HG02642 (cell line): ENCODE measurements around the gene KCTD8.

Experiments used
- ATAC-seq: cut with Tn5 transposase; IDR thresholded peaks from one replicate; pipeline ENCODE4 v1.9.1; 2021; ENCODE audit warnings: mild to moderate bottlenecking; ENCODE audit not compliant: unreplicated experiment, poor library complexity

KCTD8 gene

GRCh38 chr4:44448521-44449461 is at the start of gene KCTD8:
Gene KCTD8, minus strand, starts transcription at chr4:44448809.
- ATAC-seq = peak; percentile 98

GRCh38 chr4:44494810-44495701 is 46.4 kb upstream of the KCTD8 start:
- ATAC-seq = no peak

- peak; percentile 75 for ATAC-seq
Observed at GRCh38 chr4:44493924-44494323, 45.3 kb upstream of the KCTD8 start.

GRCh38 chr4:44487341-44487740 is 38.7 kb upstream of the KCTD8 start:
- no peak for ATAC-seq

GRCh38 chr4:44479731-44480130 is 31.1 kb upstream of the KCTD8 start:
- no peak for ATAC-seq

GRCh38 chr4:44462259-44462658 is 13.7 kb upstream of the KCTD8 start:
- ATAC-seq = no peak

GRCh38 chr4:44447563-44448504 is 775 bp downstream of the KCTD8 start:
- ATAC-seq = peak; percentile 7

- ATAC-seq = no peak
Observed at GRCh38 chr4:44446801-44447562, 1.6 kb downstream of the KCTD8 start.

- no peak for ATAC-seq
Observed at GRCh38 chr4:44446191-44446590, 2.4 kb downstream of the KCTD8 start.

GRCh38 chr4:44438687-44439086 is 9.9 kb downstream of the KCTD8 start:
- no peak for ATAC-seq

- no peak for ATAC-seq
Observed at GRCh38 chr4:44434247-44434646, 14.4 kb downstream of the KCTD8 start.

- no peak for ATAC-seq
Observed at GRCh38 chr4:44425614-44426208, 22.9 kb downstream of the KCTD8 start.

- no peak for ATAC-seq
Observed at GRCh38 chr4:44422912-44423311, 25.7 kb downstream of the KCTD8 start.

- ATAC-seq = no peak
Observed at GRCh38 chr4:44421330-44422065, 27.1 kb downstream of the KCTD8 start.

- ATAC-seq = no peak
Observed at GRCh38 chr4:44415251-44415650, 33.4 kb downstream of the KCTD8 start.

GRCh38 chr4:44368413-44369167 is 80.0 kb downstream of the KCTD8 start:
- ATAC-seq = no peak

GRCh38 chr4:44354172-44354571 is 94.4 kb downstream of the KCTD8 start:
- ATAC-seq = no peak

- ATAC-seq = no peak
Observed at GRCh38 chr4:44351069-44351468, 97.5 kb downstream of the KCTD8 start.
